T-helper 9 cell (primary cell): ENCODE data around the gene TMEM41B.
"Not testable (repeated sequence)": the region's sequence is repeated elsewhere in the genome, so short reads cannot be mapped to it uniquely, and the experiment has no call there.

Experiments
- DNase-seq: peaks from one replicate; pipeline ENCODE4 v3.0.0-alpha.2; 2020

The TMEM41B gene

GRCh38 chr11:9304178-9304577 lies 10.2 kb downstream of the TMEM41B start:
- DNase-seq = no peak

GRCh38 chr11:9302448-9302847 lies 11.9 kb downstream of the TMEM41B start:
- DNase-seq = no peak

- DNase-seq = no peak
These were observed 12.7 kb downstream of the TMEM41B start for GRCh38 chr11:9301720-9302119.

- no peak for DNase-seq
These were observed 20.7 kb downstream of the TMEM41B start for GRCh38 chr11:9293646-9294045.

GRCh38 chr11:9285850-9286587 lies 28.4 kb downstream of the TMEM41B start:
- DNase-seq = no peak

GRCh38 chr11:9280655-9281301 lies 33.6 kb downstream of the TMEM41B start:
- peak; percentile 13 for DNase-seq

- DNase-seq = no peak
These were observed 37.2 kb downstream of the TMEM41B start for GRCh38 chr11:9277176-9277575.

- no peak for DNase-seq
These were observed 37.8 kb downstream of the TMEM41B start for GRCh38 chr11:9276571-9276970.

- DNase-seq = no peak
These were observed 39.7 kb downstream of the TMEM41B start for GRCh38 chr11:9274499-9275258.

GRCh38 chr11:9273376-9274336 lies 40.7 kb downstream of the TMEM41B start:
- no peak for DNase-seq

GRCh38 chr11:9269492-9270013 lies 44.8 kb downstream of the TMEM41B start:
- DNase-seq = no peak

GRCh38 chr11:9267680-9268079 lies 46.7 kb downstream of the TMEM41B start:
- no peak for DNase-seq

GRCh38 chr11:9266926-9267325 lies 47.5 kb downstream of the TMEM41B start:
- no peak for DNase-seq

- no peak for DNase-seq
These were observed 48.2 kb downstream of the TMEM41B start for GRCh38 chr11:9266132-9266736.

GRCh38 chr11:9265211-9266131 lies 48.9 kb downstream of the TMEM41B start, which contains the start of gene DENND5A:
Gene DENND5A, minus strand, starts transcription at chr11:9265350. Its CDS starts 281 bp downstream, at chr11:9265069.
- DNase-seq = peak; percentile 31

- peak; percentile 5 for DNase-seq
These were observed 49.8 kb downstream of the TMEM41B start for GRCh38 chr11:9264316-9265210.

GRCh38 chr11:9263840-9264315 lies 50.5 kb downstream of the TMEM41B start:
- no peak for DNase-seq

GRCh38 chr11:9260838-9261146 lies 53.6 kb downstream of the TMEM41B start:
- DNase-seq = not testable (repeated sequence)
